Esophagus muscularis mucosa (tissue), 4 donors: ENCODE data around the gene ENOX2. TPM values are rescaled to one million over a fixed set of nuclear protein-coding genes. Genes with fewer than 3 reads are reported as not detected.

Experiments
- DNase-seq: peaks from one replicate; pipeline ENCODE4 v3.0.0-alpha.2; 2017; ENCODE audit errors: extremely low spot score
- H3K27ac ChIP-seq, 4 donors: fragments of 200-600 bp; sonication (generic); replicated peaks in 1 of 4; 1 replicate in 3 of 4; 2 replicates in 1 of 4; pipeline ENCODE4 v1.5.1; 2016 to 2019; ENCODE audit warnings: mild to moderate bottlenecking in 1 of 4
- H3K27me3 ChIP-seq, 4 donors: fragments of 200-600 bp; sonication (generic); one replicate each; pipeline versions ENCODE4 v1.5.1 to v1.6.0; 2016 to 2019
- H3K36me3 ChIP-seq, 4 donors: fragments of 200-600 bp; sonication (generic); one replicate each; pipeline ENCODE4 v1.5.1; 2016 to 2019
- H3K4me1 ChIP-seq, 4 donors: fragments of 200-600 bp; sonication (generic); one replicate each; pipeline ENCODE4 v1.5.1; 2016 to 2019
- H3K4me3 ChIP-seq, 4 donors: fragments of 200-600 bp; sonication (generic); 1 replicate in 2 of 4; 2 replicates in 2 of 4; pipeline ENCODE4 v1.5.1; 2016 to 2019; ENCODE audit warnings: mild to moderate bottlenecking in 4 of 4, moderate library complexity in 1 of 4
- H3K9me3 ChIP-seq, 4 donors: fragments of 200-600 bp; sonication (generic); 1 replicate in 3 of 4; 2 replicates in 1 of 4; pipeline ENCODE4 v1.5.1; 2016 to 2019
- EP300 ChIP-seq: sonication (generic); formaldehyde crosslinking; IDR thresholded peaks from one replicate; pipeline ENCODE4 v1.6.1; 2017; ENCODE audit warnings: antibody characterized with exemption
- POLR2A ChIP-seq: fragments of 450-650 bp; IDR thresholded peaks from one replicate; pipeline ENCODE4 v1.6.1; 2017; ENCODE audit warnings: antibody characterized with exemption, moderate library complexity, mild to moderate bottlenecking, low read depth
- POLR2AphosphoS5 ChIP-seq, 2 donors: sonication (generic); formaldehyde crosslinking; IDR thresholded peaks; one replicate each; pipeline ENCODE4 v1.6.1; 2017; ENCODE audit warnings: antibody characterized with exemption in 2 of 2
- WGBS: methylation state at CpG from one replicate; pipeline ENCODE4 v1.1.5; 2018; 5-methylcytosine and 5-hydroxymethylcytosine counted together
- intact Hi-C: fragments of 100-400 bp; cut with DNase I; formaldehyde crosslinking; loops from one replicate; pipeline ENCODE4 v1.15.1; 2023
- total RNA-seq, 4 donors: library from RNA; depleted of rRNA; stranded (reverse); fragments of >200 nt; gene quantifications; one replicate each; pipeline versions ENCODE4 v1.1.0 to v1.2.1, GENCODE V29; 2016
- TF ChIP-seq, protein P1 (sequence below), 3 experiments: fragments of 200-600 bp in 2 of 3; fragments of 450-650 bp in 1 of 3; sonication (generic) in 2 of 3; IDR thresholded peaks; one replicate each; pipeline ENCODE4 v1.5.1; 2017 to 2019; ENCODE audit warnings: antibody characterized with exemption in 3 of 3, mild to moderate bottlenecking in 2 of 3, moderate library complexity in 1 of 3

Gene ENOX2
- total RNA-seq, 4 donors from 2014 or later = 12.4 to 17.1 (median 15.5) TPM

DNA sequence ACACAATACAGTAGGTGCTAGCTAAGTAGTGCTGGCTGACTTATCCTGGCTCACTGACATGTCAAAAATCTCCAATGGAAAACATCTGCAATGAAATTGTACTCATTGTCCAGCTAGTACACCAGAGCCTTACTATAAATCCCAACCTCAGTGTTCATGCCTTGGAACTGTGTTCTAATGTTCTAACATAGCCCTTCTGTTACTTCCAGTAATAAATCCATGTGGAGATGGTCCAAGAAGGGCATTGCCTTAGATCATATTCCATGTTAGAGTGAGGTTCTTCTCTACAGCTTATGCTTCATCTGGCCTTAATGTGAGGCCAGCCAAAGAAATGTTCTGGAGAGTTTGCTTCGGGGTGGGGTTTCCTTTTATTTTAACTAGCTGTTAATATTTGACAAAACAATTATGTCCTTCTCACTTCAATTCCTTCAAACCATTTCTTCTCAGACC, 25.1 kb downstream of the ENOX2 start:
- no peak overlapping the region for H3K4me3 ChIP-seq
- TF ChIP-seq POLR2A (no peak), POLR2AphosphoS5 (IDR thresholded peaks at IDR 0.05) (no peak), EP300 (no peak)
- TF ChIP-seq, protein P1, sequence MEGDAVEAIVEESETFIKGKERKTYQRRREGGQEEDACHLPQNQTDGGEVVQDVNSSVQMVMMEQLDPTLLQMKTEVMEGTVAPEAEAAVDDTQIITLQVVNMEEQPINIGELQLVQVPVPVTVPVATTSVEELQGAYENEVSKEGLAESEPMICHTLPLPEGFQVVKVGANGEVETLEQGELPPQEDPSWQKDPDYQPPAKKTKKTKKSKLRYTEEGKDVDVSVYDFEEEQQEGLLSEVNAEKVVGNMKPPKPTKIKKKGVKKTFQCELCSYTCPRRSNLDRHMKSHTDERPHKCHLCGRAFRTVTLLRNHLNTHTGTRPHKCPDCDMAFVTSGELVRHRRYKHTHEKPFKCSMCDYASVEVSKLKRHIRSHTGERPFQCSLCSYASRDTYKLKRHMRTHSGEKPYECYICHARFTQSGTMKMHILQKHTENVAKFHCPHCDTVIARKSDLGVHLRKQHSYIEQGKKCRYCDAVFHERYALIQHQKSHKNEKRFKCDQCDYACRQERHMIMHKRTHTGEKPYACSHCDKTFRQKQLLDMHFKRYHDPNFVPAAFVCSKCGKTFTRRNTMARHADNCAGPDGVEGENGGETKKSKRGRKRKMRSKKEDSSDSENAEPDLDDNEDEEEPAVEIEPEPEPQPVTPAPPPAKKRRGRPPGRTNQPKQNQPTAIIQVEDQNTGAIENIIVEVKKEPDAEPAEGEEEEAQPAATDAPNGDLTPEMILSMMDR (IDR thresholded peaks at IDR 0.05) = no peak
- no peaks in the 10 kb centered on the region for H3K9me3 ChIP-seq
- DNase-seq = no peak
- intact Hi-C loops = no loop called here
- 68% methylated on average over 1 of the region's 1 CpG for WGBS
- no peaks in the 10 kb centered on the region for H3K36me3 ChIP-seq
- H3K27ac ChIP-seq = no peak overlapping the region
- no peaks in the 10 kb centered on the region for H3K27me3 ChIP-seq
- H3K4me1 ChIP-seq = peaks cover 0 to 18% (median 3%) of the 10 kb centered on the region in 4 donors

DNA sequence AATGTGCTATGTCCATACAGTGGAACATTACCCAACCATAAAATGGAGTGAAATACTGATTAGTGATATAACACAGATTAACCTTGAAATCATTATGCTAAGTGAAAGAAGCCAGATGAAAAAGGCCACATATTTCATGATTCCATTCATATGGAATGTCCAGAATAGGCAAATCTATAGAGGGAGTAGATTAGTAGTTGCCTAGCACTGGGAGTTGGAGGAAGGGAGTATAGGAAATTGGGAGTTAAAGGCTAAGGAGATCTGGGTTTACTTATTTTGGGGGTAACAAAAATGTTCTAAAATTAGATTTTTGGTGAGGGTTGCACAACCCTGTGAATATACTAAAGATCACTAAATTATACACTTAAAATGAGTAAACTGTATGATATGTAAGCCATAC, 26.8 kb downstream of the ENOX2 start:
- intact Hi-C loops = no loop called here
- TF ChIP-seq EP300 = no peak
- TF ChIP-seq, protein P1 (IDR thresholded peaks at IDR 0.05) = no peak
- TF ChIP-seq POLR2A = no peak
- TF ChIP-seq POLR2AphosphoS5 (IDR thresholded peaks at IDR 0.05) = no peak
- no peaks in the 10 kb centered on the region for H3K9me3 ChIP-seq
- H3K4me3 ChIP-seq = no peak overlapping the region
- peaks cover 0 to 18% (median 3%) of the 10 kb centered on the region in 4 donors for H3K4me1 ChIP-seq
- no peak overlapping the region for H3K27ac ChIP-seq
- no peaks in the 10 kb centered on the region for H3K27me3 ChIP-seq
- no peak for DNase-seq
- H3K36me3 ChIP-seq = no peaks in the 10 kb centered on the region

DNA sequence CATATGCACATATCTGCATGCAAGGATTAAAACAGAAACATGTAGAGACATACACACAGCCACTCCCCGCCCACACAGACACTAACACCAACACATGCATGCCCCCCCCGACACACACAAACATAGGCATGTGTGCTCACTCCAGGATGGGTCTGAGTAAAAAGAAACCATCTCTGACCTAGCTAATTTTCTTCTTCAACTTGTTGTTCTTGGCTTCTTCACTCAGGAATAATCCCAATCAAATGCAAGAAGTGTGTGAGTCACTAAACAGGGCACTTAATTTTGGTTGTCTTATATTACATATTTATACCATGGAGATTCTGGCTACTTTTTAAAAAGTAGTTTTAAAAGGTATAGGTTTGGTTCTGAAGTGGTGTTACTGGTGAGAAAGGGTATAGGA, 28.3 kb downstream of the ENOX2 start:
- intact Hi-C loops = no loop called here

DNA sequence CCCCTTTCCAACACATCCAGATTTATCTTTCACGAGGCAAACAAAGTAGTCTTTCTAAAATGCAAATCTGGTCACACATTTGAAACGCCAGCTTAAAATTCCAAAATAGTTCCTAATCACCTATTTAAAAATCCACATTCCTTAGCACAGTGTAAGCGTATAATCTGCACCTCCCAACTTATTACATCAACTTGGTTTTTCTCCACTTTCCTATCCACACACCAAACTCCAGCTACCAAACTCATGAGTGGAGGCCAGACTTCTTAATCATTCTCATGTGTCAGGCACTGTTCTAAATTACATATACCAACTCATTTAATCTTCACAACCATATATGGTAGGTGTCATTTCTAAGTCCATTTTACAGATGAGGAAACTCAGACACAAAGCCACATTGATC, 33.8 kb downstream of the ENOX2 start:
- intact Hi-C loops = no loop called here
- 66% methylated on average over 3 of the region's 3 CpGs for WGBS
- H3K4me3 ChIP-seq = no peak overlapping the region
- TF ChIP-seq EP300 (no peak), POLR2AphosphoS5 (IDR thresholded peaks at IDR 0.05) (no peak), POLR2A (no peak)
- TF ChIP-seq, protein P1 (IDR thresholded peaks at IDR 0.05) = no peak
- H3K36me3 ChIP-seq = no peaks in the 10 kb centered on the region
- H3K4me1 ChIP-seq = no peaks in the 10 kb centered on the region
- peaks cover 0 to 5% (median 0%) of the 10 kb centered on the region in 4 donors for H3K27me3 ChIP-seq
- DNase-seq = no peak
- no peak overlapping the region for H3K27ac ChIP-seq
- H3K9me3 ChIP-seq = no peaks in the 10 kb centered on the region

More for the DNA sequence above, 28.3 kb downstream of the ENOX2 start:
- Histone ChIP-seq H3K36me3 (no peaks in the 10 kb centered on the region), H3K4me3 (no peak overlapping the region), H3K27me3 (no peaks in the 10 kb centered on the region), H3K27ac (no peak overlapping the region), H3K4me1 (peaks cover 0 to 16% (median 3%) of the 10 kb centered on the region in 4 donors), H3K9me3 (no peaks in the 10 kb centered on the region)
- TF ChIP-seq POLR2AphosphoS5 (IDR thresholded peaks at IDR 0.05) (no peak), POLR2A (no peak)
- TF ChIP-seq, protein P1 (IDR thresholded peaks at IDR 0.05) = no peak
- WGBS = 51% methylated on average over 2 of the region's 2 CpGs
- no peak for DNase-seq

GRCh38 chrX:130861462-130861861, 41.5 kb downstream of the ENOX2 start:
- TF ChIP-seq EP300 (no peak), POLR2AphosphoS5 (IDR thresholded peaks at IDR 0.05) (no peak), POLR2A (no peak)
- TF ChIP-seq, protein P1 (IDR thresholded peaks at IDR 0.05) = no peak
- H3K4me3 ChIP-seq = no peak overlapping the region
- no peak overlapping the region for H3K27ac ChIP-seq
- no peaks in the 10 kb centered on the region for H3K9me3 ChIP-seq
- H3K4me1 ChIP-seq = no peaks in the 10 kb centered on the region
- peaks cover 0 to 3% (median 0%) of the 10 kb centered on the region in 4 donors for H3K27me3 ChIP-seq
- 71% methylated on average over 1 of the region's 1 CpG for WGBS
- no peaks in the 10 kb centered on the region for H3K36me3 ChIP-seq
- no peak for DNase-seq
- intact Hi-C loops = no loop called here
